Measurements from ENCODE around the gene DNAJC10.
"Not testable (repeated sequence)": the region's sequence is repeated elsewhere in the genome, so short reads cannot be mapped to it uniquely, and the experiment has no call there.

The DNAJC10 gene

DNA sequence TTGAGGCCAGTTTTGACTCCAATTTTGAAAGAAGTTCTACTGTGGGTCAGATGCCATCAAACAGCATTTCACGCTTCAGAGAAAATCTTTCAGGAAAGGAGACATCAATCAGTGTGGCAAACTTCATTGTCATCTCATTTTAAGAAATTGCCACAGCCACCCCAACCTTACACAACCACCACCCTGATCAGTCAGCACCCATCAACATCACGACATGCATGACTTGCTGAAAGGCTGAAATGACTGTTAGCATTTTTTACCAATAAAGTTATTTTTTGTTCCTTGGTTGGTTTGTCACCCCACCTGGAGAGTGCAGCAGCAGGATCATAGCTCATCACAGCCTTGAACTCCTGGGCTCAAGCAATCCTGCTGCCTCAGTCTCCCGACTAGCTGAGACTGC lies 10.4 kb downstream of the DNAJC10 start:
- DNase-seq (ENCODE audit: low read depth) = no peak

DNA sequence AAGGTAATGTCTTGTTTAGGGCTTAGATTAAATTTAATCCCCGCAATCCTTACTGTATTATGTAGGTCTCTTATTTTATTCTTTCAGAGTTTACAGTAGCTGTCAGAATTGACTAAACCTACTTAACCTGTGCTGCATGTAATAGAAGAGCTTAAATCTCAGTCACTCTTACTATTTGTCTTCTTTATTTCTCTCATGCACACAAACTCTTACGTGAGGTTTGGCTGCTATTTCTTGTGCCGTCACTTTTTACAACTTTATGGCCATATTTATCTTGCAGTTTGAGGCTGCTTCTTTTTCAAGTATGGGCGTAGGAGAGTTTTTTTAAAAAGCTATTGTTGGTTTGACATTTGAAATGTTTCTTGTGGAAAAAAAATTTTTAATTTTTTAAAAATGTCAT lies 12.0 kb downstream of the DNAJC10 start:
- DNase-seq (ENCODE audit: low read depth) = no peak

- DNase-seq (ENCODE audit: low read depth) = no peak
Measured at GRCh38 chr2:182729710-182730339, 13.8 kb downstream of the DNAJC10 start.

- DNase-seq (ENCODE audit: low read depth) = no peak
Measured at GRCh38 chr2:182730486-182730885, 14.4 kb downstream of the DNAJC10 start.

- no peak for DNase-seq (ENCODE audit: low read depth)
Measured at GRCh38 chr2:182732736-182733135, 16.7 kb downstream of the DNAJC10 start.

GRCh38 chr2:182733572-182733971 lies 17.5 kb downstream of the DNAJC10 start:
- no peak for DNase-seq (ENCODE audit: low read depth)

DNA sequence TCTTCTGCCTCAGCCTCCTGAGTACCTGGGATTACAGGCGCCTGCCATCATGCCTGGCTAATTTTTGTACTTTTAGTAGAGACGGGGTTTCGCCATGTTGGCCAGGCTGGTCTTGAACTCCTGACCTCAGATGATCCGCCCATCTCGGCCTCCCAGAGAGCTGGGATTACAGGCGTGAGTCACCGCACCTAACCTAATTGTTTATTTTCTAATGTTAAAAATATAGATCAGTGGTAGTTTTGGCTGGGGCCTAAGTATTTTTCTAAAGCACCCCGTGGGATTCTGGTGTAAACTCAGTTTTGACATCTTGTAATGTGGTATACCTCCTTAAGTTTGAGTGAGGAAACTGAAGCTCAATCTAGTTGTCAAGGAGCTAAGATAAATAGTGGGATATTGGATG lies 20.8 kb downstream of the DNAJC10 start:
- DNase-seq (ENCODE audit: low read depth) = peak; percentile 73

DNA sequence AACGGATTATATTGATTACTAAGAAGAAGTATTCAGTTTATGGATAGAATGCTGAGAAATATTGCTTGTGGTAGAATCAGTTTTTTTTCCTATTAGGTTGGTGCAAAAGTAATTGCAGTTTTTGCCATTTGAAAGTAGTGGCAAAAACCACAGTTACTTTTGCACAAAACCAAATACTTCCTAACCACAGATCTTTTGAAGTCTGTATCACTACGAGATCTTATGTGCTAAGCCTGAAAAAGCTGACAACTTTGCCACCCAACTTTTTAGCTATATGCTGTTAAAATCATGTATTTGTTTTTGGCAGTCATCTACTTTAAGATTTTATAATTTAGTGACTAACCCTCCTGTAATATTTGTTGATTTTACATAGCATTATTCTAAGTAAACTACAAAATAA lies 24.6 kb downstream of the DNAJC10 start:
- no peak for DNase-seq (ENCODE audit: low read depth)

DNA sequence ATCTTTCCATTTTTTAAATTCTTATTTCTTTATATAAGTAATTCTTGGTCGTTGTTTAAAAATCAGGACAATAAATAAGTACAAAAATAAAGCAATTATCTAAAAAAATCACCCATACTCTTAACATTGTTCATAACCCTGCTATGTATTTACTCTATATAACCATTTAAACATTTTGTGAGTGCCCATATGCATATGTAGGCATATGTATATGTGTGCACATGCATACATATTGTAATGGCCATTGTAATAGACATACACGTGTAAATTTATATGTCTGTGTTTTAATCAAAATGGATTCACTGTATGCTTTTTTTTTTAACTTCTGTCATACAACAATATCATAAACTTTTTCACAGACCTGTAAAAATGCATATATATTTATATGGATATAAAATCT lies 25.6 kb downstream of the DNAJC10 start:
- DNase-seq (ENCODE audit: low read depth) = no peak

DNA sequence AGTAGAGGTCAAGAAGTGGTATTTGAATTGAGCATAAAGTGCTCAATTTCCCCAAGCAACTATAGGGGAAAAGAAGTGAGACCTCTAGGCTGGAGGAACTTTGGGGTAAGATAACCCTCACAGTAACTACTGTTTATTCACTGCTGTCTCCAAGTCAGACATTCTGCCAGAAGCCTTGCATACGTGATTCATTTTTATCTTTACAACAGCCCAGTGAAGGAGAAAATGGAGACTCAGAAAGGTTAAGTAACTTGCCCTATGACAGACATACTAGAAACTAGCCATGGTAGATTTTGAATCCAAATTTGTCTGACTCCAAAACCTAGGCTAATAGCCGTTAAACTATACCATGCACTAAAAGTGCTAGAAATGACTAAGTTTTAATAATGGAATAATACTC lies 28.4 kb downstream of the DNAJC10 start:
- DNase-seq (ENCODE audit: low read depth) = peak; percentile 26

- no peak for DNase-seq (ENCODE audit: low read depth)
Measured at GRCh38 chr2:182745061-182745460, 29.0 kb downstream of the DNAJC10 start.

DNA sequence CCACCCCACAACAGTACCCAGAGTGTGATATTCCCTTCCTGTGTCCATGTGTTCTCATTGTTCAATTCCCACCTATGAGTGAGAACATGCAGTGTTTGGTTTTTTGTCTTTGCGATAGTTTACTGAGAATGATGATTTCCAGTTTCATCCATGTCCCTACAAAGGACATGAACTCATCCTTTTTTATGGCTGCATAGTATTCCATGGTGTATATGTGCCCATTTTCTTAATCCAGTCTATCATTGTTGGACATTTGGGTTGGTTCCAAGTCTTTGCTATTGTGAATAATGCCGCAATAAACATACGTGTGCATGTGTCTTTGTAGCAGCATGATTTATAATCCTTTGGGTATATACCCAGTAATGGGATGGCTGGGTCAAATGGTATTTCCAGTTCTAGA lies 29.8 kb downstream of the DNAJC10 start:
- DNase-seq (ENCODE audit: low read depth) = not testable (repeated sequence)

GRCh38 chr2:182754231-182754630 lies 38.2 kb downstream of the DNAJC10 start:
- DNase-seq (ENCODE audit: low read depth) = no peak

GRCh38 chr2:182758379-182758778 lies 42.3 kb downstream of the DNAJC10 start:
- peak; percentile 21 for DNase-seq (ENCODE audit: low read depth)

GRCh38 chr2:182761903-182762302 lies 45.8 kb downstream of the DNAJC10 start:
- peak; percentile 70 for DNase-seq (ENCODE audit: low read depth)

DNA sequence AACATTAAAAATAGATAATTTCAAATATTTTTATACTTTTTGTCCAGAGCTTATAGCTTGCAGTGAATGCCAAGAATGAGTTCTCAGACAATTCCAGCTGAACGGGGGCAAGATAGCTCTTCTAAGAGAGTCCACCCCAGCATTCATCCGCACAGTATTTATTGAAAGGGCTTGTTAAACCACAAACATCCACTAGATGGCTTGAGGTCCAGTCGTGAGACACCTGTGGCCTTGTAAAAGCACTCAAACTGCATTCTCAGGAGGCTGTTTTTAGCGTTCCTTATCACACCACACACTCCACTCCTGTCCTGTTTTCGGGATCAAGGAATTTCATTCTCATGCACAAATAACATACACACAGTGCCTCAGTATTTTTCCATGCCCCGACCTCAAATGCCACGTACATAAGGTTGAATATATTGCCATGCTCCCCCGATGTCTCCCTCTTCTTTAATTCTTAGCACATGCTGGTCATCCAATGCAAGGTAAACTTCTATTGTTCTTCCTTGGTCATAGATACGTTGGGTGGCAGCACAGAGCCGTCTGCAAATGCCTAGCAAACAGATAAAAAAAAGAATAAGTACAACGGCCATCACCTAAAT lies 47.4 kb downstream of the DNAJC10 start:
- DNase-seq (ENCODE audit: low read depth) = peak; percentile 59

DNA sequence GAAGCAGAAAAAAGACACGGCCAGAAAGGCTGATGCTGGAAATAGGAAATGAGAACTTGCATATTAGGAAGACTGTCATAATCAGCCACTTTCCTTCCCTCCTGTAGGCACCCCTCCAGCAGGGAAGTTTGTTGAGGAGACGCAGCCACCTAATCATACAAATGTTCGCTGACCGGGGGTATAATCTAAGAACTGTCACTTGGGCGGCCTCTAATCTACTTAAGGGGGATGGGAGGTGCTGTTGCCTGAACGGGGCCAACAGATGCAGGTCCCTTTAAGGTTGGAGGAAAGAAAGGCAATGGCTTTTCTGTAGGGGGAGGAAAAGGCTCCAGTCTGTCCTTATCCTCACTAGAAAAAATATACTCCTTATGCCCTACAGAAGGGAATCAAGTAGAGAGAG lies 50.6 kb downstream of the DNAJC10 start:
- no peak for DNase-seq (ENCODE audit: low read depth)

DNA sequence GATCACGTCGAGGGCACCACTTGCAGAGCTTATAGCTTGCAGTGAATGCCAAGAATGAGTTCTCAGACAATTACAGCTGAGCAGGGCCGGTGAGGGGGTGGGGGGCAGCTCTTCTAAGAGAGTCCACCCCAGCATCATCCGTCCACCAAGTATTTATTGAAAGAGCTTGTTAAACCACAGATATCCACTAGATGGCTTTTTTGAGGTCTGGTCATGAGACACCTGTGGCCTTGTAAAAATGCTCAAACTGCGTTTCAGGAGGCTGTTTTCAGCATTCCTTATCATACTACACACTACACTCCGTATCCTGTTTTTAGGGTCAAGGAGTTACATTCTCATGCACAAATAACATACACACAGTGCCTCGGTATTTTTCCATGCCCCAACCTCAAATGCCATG lies 51.5 kb downstream of the DNAJC10 start:
- peak; percentile 62 for DNase-seq (ENCODE audit: low read depth)

- DNase-seq (ENCODE audit: low read depth) = not testable (repeated sequence)
Measured at GRCh38 chr2:182768950-182769349, 52.9 kb downstream of the DNAJC10 start.

- DNase-seq (ENCODE audit: low read depth) = no peak
Measured at GRCh38 chr2:182779323-182779722, 63.3 kb downstream of the DNAJC10 start.

DNA sequence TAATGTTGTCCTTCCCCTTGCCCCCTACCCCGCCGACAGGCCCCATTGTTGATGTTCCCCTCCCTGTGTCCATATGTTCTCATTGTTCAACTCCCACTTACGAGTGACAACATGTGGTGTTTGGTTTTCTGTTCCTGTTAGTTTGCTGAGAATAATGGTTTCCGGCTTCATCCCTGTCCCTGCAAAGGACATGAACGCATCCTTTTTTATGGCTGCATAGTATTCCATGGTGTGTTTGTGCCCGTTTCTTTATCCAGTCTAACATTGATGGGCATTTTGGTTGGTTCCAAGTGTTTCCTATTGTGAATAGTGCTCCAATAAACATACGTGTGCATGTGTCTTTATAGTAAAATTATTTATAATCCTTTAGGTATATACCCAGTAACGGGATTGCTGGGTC lies 65.0 kb downstream of the DNAJC10 start:
- DNase-seq (ENCODE audit: low read depth) = not testable (repeated sequence)

- DNase-seq (ENCODE audit: low read depth) = not testable (repeated sequence)
Measured at GRCh38 chr2:182782686-182783085, 66.6 kb downstream of the DNAJC10 start.

- no peak for DNase-seq (ENCODE audit: low read depth)
Measured at GRCh38 chr2:182784058-182784706, 68.1 kb downstream of the DNAJC10 start.

DNA sequence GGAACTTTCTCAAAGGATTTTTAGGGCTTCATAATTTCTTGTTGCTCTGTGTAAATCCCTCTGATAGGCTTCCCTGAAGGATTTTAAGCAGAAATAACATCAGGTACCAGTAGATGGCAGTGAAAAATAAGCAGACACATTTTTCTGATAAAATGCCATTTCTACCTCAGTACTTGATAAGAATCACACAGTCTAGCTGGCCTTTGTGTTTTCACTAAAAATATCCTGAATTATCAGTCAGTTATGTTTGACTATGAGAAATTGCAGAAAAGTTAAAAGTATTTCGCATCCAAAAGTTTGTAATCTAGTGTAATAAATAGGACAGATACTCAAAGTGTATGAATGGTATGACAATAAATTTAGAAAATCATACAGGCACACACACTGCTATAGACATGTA lies 68.7 kb downstream of the DNAJC10 start:
- DNase-seq (ENCODE audit: low read depth) = peak; percentile 60

Measured in iris pigment epithelial cell (primary cell).